ENCODE data around the gene GNG11. TPM values are rescaled to one million over a fixed set of nuclear protein-coding genes. Genes with fewer than 3 reads are reported as not detected.

GNG11 gene
- total RNA-seq, 1 donor from 2014 or later: not detected

DNA sequence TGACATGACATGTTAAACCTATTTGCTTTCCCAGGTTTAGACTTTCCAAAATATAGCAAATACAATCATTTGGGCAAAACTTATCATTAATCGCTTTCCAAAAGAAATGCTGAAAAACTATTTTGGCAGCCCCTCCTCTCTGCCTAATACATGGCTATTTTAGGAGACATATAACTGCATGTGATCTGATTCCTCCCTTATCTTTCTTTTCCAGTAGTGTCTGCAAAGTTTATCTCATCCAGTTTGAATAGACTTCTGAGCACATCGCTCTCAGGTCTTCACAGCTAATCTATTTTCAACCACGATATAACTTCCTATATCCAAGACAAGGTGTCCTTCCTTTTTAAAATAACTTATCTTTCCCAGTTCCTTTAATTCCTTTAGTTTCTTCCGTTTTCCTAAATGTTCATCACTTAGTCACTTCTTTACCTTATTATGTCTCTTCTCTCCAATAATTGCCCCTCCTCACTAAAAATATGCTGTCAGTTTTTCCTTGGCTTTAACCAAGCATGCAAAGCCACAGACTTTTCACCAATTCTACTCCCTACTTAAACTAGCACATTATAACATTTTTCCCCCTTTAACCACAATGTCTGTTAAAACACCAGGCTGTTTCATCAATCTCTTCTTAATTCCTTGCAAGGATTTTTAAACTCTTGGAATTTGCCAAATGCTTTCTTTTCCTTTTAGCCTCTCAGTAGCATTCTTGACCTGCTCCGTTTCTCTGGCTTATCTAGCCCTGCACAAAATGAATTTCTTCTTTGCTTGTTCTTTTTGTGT lies 24.4 kb downstream of the GNG11 start:
- intact Hi-C loops (cut with micrococcal nuclease): no loop called here

DNA sequence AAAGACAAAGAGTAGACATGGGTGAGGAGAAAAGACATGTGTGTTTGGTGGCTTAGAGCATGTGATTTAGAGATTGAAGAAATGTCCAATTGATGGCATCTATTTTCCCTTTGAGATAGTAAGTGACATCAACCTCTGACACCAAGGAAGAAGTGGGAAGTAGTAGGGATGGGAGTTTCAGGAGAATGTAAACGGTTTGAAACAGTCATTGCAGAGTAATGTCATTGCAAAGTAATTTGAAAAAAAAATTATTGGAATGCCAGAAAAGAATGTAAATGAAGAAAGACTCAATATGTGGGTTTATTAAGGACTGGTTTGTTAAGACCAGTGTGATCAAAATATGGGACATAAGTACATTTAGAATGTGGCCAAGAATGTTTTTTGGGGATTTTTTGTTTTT lies 26.6 kb downstream of the GNG11 start:
- intact Hi-C loops (cut with micrococcal nuclease): no loop called here

DNA sequence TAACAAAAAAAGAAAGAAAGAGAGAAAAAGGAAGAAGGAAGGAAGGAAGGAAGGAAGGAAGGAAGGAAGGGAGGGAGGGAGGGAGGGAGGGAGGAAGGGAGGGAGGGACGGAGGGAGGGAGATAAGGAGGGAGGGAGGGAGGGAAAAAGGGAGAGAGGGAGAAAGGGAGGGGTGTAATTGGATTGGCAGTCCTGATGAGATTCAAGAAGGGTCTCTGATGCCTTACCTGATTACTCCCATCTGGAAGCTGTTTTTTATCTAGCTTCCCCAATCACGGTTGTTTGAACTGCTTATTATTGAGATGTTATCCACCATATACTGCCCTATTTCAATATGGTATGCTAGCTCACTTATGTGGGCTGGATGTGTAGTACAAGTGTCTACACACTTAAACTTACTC lies 27.3 kb downstream of the GNG11 start:
- intact Hi-C loops (cut with micrococcal nuclease): no loop called here

DNA sequence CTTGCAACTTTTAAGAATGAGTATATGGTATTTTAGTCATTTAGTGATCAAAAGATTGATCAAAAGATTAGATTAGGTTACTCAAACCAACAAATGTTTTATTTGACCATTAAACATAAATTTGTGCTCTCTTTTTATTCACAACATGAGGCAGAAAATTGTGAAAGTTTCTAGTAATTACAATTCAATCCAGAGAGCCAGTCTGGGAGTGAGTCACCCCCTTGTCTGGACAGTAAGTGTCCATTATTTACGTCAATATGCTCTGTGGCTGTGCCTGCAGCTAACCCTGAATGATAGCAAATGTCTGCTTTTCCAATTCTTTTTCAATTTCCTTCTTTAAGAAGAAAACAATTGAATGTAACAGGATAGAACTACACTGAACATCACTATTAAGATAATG lies 27.9 kb downstream of the GNG11 start:
- intact Hi-C loops (cut with micrococcal nuclease): no loop called here

DNA sequence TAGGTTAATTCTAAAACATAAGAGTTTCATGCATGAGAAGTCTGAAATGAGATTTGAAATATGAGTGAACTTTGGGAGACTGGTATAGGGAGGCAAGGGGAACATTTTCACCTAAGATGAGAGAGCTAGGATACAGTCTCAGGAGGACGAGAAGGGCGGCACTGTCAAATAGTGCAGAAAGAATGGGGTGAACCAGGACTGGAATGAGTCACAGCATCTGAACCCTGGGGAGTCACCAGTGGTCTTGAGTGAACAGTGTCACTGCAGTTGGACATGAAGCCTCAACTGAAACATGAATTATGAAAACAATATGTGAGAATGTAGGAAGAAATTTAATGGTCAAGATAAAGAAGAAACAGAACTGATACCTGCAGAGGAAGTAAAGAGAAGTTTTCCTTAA lies 33.8 kb downstream of the GNG11 start:
- intact Hi-C loops (cut with micrococcal nuclease): no loop called here

DNA sequence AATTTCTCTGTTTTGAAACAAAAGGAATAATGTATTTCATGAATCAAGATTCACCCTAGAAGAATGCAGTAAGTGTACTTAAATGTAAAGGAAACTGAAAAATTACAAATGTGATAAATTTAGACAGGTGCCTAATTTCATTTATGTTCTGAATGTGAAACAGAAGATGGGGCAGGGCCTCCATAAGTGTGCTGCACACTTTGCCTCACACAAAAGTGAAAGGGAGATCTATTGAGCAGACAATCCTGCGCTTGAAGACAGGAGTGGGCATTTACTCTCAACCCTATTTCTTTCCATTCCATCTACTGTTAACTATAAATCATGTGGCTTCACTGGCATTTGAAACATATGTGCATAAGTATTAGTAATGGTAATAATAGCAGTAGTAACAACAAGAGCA lies 36.2 kb downstream of the GNG11 start:
- intact Hi-C loops (cut with micrococcal nuclease): no loop called here

DNA sequence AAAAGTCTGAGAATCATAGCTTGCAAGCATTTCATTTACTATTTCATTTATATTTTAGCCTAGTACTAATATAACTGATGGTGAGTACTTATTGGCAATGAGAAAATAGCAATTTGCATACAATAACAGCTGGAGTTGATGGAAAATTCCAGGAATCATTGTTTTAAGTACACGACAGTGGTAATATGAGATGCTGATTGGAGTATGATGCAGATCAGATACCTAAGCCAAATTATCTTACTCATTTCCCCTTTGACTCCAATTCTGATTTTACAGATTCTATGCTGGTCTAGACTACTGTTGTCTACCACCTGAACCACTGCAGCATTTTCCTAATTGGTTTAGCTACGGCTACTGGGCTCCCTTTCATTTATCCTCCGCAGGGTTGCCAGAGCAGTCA lies 36.7 kb downstream of the GNG11 start:
- intact Hi-C loops (cut with micrococcal nuclease): no loop called here

DNA sequence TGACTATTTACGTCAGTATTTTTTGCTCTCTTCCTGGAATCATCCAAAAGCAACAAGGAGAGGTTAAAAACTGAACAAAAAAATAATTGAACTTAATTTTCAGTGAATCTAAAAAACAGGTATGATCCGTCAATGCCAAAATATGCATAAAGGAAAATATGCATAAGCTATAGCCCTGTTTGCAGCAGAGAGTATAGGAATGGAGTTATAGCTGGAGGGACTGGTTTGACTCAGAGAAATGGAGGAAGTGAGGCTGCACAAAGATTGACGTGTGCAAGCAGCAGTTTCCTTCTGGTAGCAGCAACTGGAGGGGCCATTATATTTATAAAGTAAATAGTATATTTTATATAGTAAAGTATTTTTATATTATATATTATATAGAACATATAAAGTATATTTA lies 37.1 kb downstream of the GNG11 start:
- intact Hi-C loops (cut with micrococcal nuclease): no loop called here

DNA sequence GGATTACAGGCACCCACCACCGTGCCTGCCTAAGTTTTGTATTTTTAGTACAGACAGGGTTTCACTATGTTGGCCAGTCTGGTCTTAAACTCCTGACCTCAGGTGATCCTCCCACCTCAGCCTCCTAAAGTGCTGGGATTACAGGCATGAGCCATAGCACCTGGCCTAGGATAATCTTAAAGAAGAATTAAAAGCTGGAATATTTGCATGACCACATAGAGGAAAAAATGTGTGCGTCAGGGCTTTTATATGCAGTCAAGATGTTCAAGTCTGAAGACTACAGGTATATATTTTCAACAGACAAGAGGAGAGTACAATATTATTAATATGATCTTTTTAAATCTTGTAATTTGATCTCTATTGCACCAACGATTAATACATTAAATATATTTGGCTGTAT lies 39.5 kb downstream of the GNG11 start:
- intact Hi-C loops (cut with micrococcal nuclease): no loop called here

DNA sequence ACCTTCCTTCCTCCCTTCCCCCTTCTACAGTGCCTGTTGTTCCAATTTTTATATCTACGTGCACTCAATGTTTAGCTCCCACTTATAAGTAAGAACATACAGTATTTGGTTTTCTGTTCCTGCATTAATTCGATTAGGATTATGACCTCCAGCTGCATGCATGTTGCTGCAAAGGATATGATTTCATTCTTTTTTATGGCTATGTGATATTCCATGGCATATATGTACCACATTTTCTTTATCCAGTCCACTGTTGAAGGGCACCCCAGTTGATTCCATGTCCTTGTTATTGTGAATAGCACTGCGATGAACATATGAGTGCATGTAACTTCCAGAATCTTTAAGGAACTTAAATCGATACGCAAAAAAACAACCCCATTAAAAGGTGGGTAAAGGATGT lies 42.7 kb downstream of the GNG11 start:
- intact Hi-C loops (cut with micrococcal nuclease): no loop called here

DNA sequence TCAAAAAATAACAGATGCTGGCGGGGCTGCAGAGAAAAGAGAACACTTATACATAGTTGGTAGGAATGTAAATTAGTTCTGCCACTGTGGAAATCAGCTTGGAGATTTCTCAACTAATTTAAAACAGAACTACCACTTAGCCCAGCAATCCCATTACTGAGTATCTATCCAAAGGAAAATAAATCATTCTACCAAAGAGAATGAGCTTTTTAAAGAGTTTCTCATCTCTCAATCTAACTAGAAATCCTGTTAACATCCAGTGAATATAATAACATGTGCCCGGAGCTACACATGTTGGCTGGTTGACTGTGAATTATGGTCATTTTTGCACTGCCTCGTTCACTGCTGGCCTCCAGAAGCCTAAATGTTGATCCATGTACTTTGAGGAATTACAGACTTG lies 43.3 kb downstream of the GNG11 start:
- intact Hi-C loops (cut with micrococcal nuclease): no loop called here

DNA sequence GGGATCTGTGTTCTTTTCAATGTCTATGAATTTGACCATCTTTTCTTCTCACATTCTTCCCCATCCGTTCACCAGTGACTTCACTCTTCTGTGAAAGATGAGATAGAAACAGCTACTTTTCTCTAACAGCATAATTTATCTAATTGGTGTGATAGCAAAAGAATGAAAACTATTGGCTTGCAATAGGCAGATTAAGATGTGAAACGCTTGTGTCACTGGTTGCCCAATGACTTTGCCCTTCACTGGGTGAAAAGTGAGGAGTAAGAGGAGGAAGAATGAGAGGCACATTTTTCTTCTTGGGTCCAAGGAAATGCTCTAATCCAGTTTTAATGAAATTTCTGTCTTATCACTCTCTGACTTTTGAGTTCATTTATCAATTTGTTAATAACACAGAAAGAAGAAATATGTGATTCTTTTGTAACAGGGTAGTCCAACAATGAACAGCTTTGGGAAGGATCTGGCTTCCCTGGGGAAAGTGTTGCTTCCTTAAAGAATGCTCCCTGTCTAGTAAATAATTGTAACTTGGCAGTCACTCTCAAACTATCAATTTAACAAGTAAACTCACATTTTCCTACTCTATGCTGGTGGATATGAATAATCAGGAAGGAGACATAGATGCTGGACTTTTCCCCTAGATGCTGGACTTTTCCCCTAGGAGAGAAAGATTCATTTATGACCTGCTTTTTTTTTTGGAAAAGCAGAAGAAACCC lies 47.5 kb downstream of the GNG11 start:
- intact Hi-C loops (cut with micrococcal nuclease): no loop called here

DNA sequence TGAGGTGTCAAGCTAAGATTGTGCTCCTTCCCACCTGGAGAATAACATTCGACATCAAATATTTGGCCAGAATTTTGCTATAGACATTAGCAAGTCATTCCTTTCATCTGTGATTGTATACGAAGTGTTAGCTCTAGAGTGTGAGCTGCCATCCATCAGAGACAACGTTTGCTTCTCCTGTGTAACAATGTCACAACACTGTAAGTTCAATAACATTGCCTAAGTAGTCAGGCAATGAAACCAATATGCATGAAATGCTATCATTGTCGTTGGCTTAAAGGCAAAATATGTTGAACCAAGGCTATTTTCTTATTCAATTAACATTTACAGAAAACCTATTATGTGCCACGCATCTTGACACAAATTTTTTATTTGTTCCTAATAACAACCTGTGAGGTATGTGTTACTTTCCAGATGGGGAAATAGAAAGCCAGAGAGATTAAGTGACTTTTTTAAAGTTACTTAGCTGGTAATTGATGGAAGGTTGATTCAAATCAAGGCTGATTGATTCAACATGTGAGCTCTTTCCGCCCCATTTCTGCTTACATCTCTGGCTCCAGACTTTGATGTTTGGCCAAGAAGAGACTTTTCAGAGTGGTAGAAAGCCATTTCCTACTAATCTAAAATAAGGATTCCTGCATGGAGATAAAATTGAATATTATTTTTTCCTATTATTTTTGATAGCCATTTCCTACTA lies 50.6 kb downstream of the GNG11 start:
- intact Hi-C loops (cut with micrococcal nuclease): no loop called here

DNA sequence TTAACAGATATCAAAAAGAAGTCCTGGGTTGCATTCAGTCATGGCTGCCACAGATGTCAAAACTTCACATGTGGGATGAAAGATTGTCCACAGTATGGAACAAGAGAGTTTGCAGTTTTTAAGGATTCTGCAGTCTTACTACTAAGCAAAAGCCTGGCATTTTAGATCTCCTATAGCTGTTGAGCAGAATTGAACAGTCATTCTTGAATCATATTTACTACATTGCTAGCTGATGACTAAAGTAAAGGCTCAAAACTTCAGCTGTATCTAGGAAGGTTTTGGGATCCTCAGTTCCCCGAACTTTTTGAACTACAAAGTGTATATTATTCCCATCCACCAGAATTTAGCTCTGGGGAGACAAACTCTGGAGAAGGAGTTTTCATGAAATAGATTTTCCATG lies 51.6 kb downstream of the GNG11 start:
- intact Hi-C loops (cut with micrococcal nuclease): no loop called here

DNA sequence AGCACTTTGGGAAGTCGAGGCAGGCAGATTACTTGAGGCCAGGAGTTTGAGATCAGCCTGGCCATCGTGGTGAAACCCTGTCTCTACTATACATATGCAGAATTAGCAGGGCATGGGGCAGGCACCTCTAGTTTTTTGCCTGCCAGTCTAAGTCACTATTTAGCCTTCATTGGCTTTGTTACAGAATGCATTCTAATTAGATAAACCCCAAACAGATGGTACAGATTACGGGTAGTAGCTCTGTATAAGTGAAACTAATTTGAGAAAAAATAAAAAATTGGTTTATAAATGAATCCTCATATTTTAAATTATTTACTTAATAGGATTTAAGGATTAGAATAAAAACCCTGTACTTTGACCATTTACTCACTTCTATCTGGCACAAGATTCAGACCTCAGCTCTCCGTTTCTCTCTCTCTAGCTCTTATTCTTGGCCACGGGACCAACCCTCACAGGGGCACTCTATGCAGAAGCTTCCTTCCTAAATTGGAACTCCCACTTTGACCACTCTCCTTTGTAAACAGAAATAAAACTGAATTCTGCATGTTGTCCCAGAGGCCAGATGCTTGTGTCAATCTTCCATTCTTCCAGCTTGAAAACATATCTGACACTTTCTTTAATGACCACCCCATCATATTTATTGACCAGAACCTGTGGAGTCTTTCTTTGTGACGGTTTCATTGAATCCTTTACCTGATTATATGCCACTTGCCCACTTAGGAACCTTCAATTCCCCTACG lies 55.8 kb downstream of the GNG11 start:
- intact Hi-C loops (cut with micrococcal nuclease): no loop called here

Other genes starting within 250 kb of the GNG11 start
- gene TFPI2, start 31.0 kb upstream of the GNG11 start, total RNA-seq: not detected in 2 replicates
- not detected in 2 replicates for gene GNGT1, start 15.2 kb upstream of the GNG11 start, total RNA-seq
- 21.1 and 21.4 TPM in 2 replicates for gene BET1, start 82.6 kb downstream of the GNG11 start, total RNA-seq